ENCODE measurements around the gene CENPP.

The CENPP gene

DNA sequence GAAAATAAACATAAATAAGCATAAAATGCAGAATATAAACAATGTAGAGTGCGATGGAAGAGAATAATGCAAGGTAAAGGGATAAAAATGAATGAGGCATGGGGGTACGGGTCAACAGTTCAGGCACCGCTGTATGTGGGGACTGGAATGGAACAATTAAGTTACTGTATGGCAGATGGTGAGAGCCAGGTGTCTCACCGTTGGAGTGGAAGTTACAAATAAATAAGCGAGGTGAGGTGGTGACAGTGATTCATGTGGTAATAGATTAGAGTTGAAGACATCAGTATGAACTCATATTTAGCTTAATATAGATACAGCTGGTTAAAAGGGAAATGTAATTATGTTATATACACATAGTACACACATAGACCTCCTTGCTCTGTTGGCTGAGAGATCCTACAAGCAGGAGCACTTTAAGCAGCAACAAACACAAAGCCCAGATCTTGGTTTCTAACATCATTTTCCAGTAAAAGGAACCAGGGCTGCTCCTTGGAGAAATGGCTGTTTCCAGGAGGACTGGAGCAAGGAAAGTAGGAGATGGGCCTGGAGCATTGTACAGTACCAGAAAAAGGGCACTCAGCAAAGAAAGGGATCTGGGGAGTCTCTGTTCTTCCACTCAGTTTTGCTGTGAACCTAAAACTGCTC lies 100.9 kb downstream of the CENPP start:
- ChIA-PET POLR2A (no interaction called here), CTCF (no interaction called here)
- TF ChIP-seq NFRKB (IDR thresholded peaks at IDR 0.05) (no peak), ARNT (IDR thresholded peaks at IDR 0.05) (no peak), ELF4 (IDR thresholded peaks at IDR 0.05) (no peak), L3MBTL2 (conservative IDR thresholded peaks at IDR 0.05) (no peak), SUZ12 (IDR thresholded peaks at IDR 0.05) (no peak)
- DNase-seq (ENCODE audit: extremely low spot score): no peak

DNA sequence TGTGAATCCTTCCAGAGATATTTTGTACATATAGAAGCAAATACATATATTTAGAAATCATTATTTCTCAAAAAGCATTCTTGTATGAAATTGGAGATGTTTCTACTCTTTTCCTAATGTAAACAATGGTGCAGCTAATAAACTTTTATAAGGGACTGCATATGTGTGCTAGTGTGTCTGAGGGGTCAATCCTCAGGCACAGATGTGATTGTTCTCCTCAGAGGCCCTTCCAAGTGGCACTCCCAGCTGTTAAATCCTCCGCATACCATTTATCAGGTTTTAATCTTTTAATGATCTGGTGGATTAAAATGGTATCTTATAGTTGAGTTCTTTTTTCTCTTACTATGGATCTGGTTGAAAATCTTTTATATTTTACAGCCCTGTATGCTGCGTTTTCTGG lies 104.1 kb downstream of the CENPP start:
- CTCF ChIA-PET: no interaction called here
- POLR2A ChIA-PET: no interaction called here
- TF ChIP-seq BHLHE40 (IDR thresholded peaks at IDR 0.05; ENCODE audit: borderline replicate concordance) (no peak), SP1 (IDR thresholded peaks at IDR 0.05) (no peak), ARNT (IDR thresholded peaks at IDR 0.05) (no peak), CTBP1 (IDR thresholded peaks at IDR 0.05; ENCODE audit: borderline replicate concordance) (no peak), HDGF (IDR thresholded peaks at IDR 0.05; ENCODE audit: borderline replicate concordance) (no peak), NFRKB (IDR thresholded peaks at IDR 0.05) (no peak), ELF4 (IDR thresholded peaks at IDR 0.05) (no peak), FOXM1 (IDR thresholded peaks at IDR 0.05; ENCODE audit: borderline replicate concordance) (no peak), FOXK2 (IDR thresholded peaks at IDR 0.05) (no peak), ZNF384 (IDR thresholded peaks at IDR 0.05) (no peak), L3MBTL2 (conservative IDR thresholded peaks at IDR 0.05) (no peak)
- DNase-seq (ENCODE audit: extremely low spot score): no peak

GRCh38 chr9:92432350-92432749 lies 106.6 kb downstream of the CENPP start:
- DNase-seq (ENCODE audit: extremely low spot score): no peak
- no peak for TF ChIP-seq SP1 (IDR thresholded peaks at IDR 0.05)
- TF ChIP-seq L3MBTL2 (conservative IDR thresholded peaks at IDR 0.05): no peak
- no peak for TF ChIP-seq CTBP1 (IDR thresholded peaks at IDR 0.05; ENCODE audit: borderline replicate concordance)
- TF ChIP-seq FOXA1 (IDR thresholded peaks at IDR 0.05): no peak
- TF ChIP-seq LEF1 (IDR thresholded peaks at IDR 0.05; ENCODE audit: borderline replicate concordance): no peak
- no peak for TF ChIP-seq BHLHE40 (IDR thresholded peaks at IDR 0.05; ENCODE audit: borderline replicate concordance)
- TF ChIP-seq FOXK2 (IDR thresholded peaks at IDR 0.05): no peak
- no peak for TF ChIP-seq FOXM1 (IDR thresholded peaks at IDR 0.05; ENCODE audit: borderline replicate concordance)
- TF ChIP-seq TARDBP (IDR thresholded peaks at IDR 0.05): no peak
- no peak for TF ChIP-seq ZNF384 (IDR thresholded peaks at IDR 0.05)
- TF ChIP-seq SUZ12 (IDR thresholded peaks at IDR 0.05): no peak
- no peak for TF ChIP-seq HDGF (IDR thresholded peaks at IDR 0.05; ENCODE audit: borderline replicate concordance)
- TF ChIP-seq ELF4 (IDR thresholded peaks at IDR 0.05): no peak
- TF ChIP-seq, protein P1, sequence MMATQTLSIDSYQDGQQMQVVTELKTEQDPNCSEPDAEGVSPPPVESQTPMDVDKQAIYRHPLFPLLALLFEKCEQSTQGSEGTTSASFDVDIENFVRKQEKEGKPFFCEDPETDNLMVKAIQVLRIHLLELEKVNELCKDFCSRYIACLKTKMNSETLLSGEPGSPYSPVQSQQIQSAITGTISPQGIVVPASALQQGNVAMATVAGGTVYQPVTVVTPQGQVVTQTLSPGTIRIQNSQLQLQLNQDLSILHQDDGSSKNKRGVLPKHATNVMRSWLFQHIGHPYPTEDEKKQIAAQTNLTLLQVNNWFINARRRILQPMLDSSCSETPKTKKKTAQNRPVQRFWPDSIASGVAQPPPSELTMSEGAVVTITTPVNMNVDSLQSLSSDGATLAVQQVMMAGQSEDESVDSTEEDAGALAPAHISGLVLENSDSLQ (IDR thresholded peaks at IDR 0.05): no peak
- no peak for TF ChIP-seq NFRKB (IDR thresholded peaks at IDR 0.05)
- TF ChIP-seq ARNT (IDR thresholded peaks at IDR 0.05): no peak
- ChIA-PET POLR2A (no interaction called here), CTCF (no interaction called here)

DNA sequence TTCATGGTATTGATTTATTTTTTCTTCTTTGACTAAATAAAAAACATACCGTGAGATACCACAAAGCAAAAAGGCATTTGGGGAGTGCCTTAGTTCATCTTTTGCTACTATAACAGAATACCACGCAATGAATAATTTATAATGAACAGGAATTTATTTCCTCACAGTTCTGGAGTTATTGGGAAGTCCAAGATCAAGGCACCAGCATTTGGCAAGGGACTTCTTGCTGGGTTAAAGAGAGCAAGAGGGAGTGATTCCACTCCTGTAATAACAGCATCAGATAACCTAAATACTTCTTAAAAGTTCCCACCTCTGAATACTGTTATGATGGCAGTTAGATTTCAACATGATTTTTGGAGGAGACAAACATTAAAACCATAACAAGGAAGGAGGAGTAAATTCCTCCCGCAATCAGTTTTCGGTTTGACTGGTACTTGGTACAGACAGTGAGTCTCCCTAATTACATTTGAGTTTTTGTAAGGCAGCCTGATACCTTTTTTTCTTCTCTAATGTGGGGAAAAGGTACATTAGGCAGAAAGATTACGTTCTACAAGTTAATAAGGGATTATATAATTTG lies 107.3 kb downstream of the CENPP start:
- ChIA-PET POLR2A (no interaction called here), CTCF (no interaction called here)
- TF ChIP-seq SUZ12 (IDR thresholded peaks at IDR 0.05) (no peak), TARDBP (IDR thresholded peaks at IDR 0.05) (no peak), FOXA1 (IDR thresholded peaks at IDR 0.05) (no peak), FOXK2 (IDR thresholded peaks at IDR 0.05) (no peak), L3MBTL2 (conservative IDR thresholded peaks at IDR 0.05) (no peak), NFRKB (IDR thresholded peaks at IDR 0.05) (no peak), CTBP1 (IDR thresholded peaks at IDR 0.05; ENCODE audit: borderline replicate concordance) (no peak)
- TF ChIP-seq, protein P1 (IDR thresholded peaks at IDR 0.05): no peak

GRCh38 chr9:92435263-92435662 lies 109.5 kb downstream of the CENPP start:
- TF ChIP-seq, protein P1 (IDR thresholded peaks at IDR 0.05): no peak
- TF ChIP-seq CTBP1 (IDR thresholded peaks at IDR 0.05; ENCODE audit: borderline replicate concordance): no peak
- no peak for TF ChIP-seq FOXM1 (IDR thresholded peaks at IDR 0.05; ENCODE audit: borderline replicate concordance)
- no peak for TF ChIP-seq SUZ12 (IDR thresholded peaks at IDR 0.05)
- no peak for TF ChIP-seq LEF1 (IDR thresholded peaks at IDR 0.05; ENCODE audit: borderline replicate concordance)
- no peak for TF ChIP-seq L3MBTL2 (conservative IDR thresholded peaks at IDR 0.05)
- TF ChIP-seq BHLHE40 (IDR thresholded peaks at IDR 0.05; ENCODE audit: borderline replicate concordance): no peak
- TF ChIP-seq ELF4 (IDR thresholded peaks at IDR 0.05): no peak
- no peak for TF ChIP-seq FOXK2 (IDR thresholded peaks at IDR 0.05)
- no peak for TF ChIP-seq SP1 (IDR thresholded peaks at IDR 0.05)
- TF ChIP-seq HDGF (IDR thresholded peaks at IDR 0.05; ENCODE audit: borderline replicate concordance): no peak
- no peak for TF ChIP-seq NFRKB (IDR thresholded peaks at IDR 0.05)
- no peak for TF ChIP-seq ZNF384 (IDR thresholded peaks at IDR 0.05)
- no peak for TF ChIP-seq FOXA1 (IDR thresholded peaks at IDR 0.05)
- ChIA-PET POLR2A (no interaction called here), CTCF (no interaction called here)
- no peak for DNase-seq (ENCODE audit: extremely low spot score)

More for the DNA sequence above, 107.3 kb downstream of the CENPP start:
- DNase-seq (ENCODE audit: extremely low spot score): no peak

DNA sequence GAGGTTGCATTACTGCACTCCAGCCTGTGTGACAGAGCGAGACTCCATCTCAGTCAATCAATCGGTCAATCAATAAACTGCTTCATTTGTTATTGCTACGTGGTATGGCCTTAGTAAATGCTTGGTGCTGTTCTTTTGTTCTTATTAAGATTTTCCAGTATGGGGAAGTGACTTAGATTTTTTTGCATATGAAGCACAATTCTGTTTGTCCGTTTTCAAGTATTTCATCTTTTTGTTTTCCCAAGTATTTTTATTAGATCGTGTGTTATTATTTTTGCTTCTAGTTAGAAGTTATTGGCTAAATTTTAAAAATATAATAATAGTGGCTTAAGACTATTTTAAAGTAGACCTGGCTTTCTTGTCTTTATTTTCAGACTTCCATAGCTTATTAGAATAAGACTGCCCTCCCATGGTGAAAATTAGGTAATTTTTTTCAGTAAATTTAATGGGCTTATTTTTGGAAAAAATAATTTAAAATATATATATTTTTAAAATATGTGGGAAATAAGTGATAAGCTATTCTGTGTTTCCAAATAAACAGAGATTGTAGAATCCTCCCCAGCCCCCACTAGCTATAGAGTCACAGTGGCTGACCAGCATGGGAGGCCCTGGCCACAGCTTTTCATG lies 113.3 kb downstream of the CENPP start:
- ChIA-PET POLR2A (interaction anchor here (1.0 kb wide), 1 partner anchor 114 kb away, joined by 3 read pairs; the partner anchor contains the start of gene NOL8), CTCF (interaction anchor here (1.0 kb wide), 1 partner anchor 31 kb away, joined by 3 read pairs; no protein-coding TSS in a partner anchor)
- no peak for DNase-seq (ENCODE audit: extremely low spot score)
- TF ChIP-seq FOXA1 (IDR thresholded peaks at IDR 0.05) (no peak), SP1 (IDR thresholded peaks at IDR 0.05) (no peak), FOXK2 (IDR thresholded peaks at IDR 0.05) (no peak), TARDBP (IDR thresholded peaks at IDR 0.05) (no peak), ZNF384 (IDR thresholded peaks at IDR 0.05) (no peak), L3MBTL2 (conservative IDR thresholded peaks at IDR 0.05) (no peak), SUZ12 (IDR thresholded peaks at IDR 0.05) (no peak), HDGF (IDR thresholded peaks at IDR 0.05; ENCODE audit: borderline replicate concordance) (no peak), ARNT (IDR thresholded peaks at IDR 0.05) (no peak), NFRKB (IDR thresholded peaks at IDR 0.05) (no peak), ELF4 (IDR thresholded peaks at IDR 0.05) (no peak), CTBP1 (IDR thresholded peaks at IDR 0.05; ENCODE audit: borderline replicate concordance) (no peak)
- TF ChIP-seq, protein P1 (IDR thresholded peaks at IDR 0.05): no peak
